Glomerular visceral epithelial cell (primary cell): ENCODE data around the gene TOP3A.
A peak's percentile ranks its signal among the peaks of the same experiment; 100 is the strongest.

Experiments used
- DNase-seq: peaks from one replicate; pipeline ENCODE4 v3.0.0-alpha.2; 2016; ENCODE audit errors: extremely low spot score

TOP3A gene

DNA sequence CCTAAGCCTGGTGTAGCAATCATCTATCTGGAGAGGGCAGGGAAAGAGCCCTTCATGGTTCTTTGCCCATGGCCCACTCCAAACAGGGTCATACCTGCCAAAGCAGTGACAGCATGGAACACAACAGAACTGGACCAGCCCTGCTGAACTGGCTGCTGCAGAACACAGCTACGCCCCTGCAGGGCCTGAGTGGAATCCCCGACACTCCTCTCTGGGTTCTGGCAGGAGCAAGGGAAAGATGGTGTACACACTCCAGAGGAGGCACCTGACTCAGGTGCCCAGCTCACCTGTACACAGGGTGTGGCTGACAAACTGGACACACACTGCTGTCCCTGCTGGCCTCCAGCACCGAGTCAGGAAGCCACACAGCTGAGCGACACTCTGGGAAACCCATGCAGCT is 34.5 kb downstream of the TOP3A start:
- no peak for DNase-seq

DNA sequence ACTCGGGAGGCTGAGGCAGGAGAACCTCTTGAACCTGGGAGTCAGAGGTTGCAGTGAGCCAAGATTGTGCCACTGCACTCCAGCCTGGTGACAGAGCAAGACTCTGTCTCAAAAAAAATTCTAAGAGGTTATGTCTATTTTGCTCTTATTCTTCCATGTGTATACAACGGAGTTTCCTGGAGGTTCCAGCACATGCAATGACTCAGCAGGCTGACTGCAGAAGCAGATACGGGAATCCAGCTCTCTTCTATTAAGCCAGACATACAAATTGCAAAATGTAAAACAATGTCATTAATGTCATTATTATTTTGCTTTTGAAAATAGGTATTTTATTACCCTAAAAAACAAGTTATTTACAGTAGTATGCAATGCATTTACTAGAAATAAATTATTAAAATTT is 35.9 kb downstream of the TOP3A start:
- DNase-seq: no peak

DNA sequence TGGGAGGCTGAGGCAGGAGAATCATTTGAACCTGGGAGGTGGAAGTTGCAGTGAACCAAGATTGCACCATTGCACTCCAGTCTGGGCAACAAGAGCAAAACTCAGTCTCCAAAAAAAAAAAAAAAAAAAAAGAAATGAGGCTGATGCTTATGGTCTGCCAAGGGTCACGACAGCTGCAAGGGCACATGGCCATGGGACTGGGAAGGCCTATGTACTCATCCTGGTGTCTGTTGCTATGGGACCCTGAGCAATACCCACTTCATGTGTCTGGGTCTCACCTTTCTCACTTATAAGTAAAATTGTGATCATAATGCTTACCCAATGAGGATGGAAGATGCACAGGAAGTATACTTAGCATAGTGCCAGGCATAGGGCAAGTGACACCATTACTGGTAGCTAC is 37.7 kb downstream of the TOP3A start:
- DNase-seq: no peak

DNA sequence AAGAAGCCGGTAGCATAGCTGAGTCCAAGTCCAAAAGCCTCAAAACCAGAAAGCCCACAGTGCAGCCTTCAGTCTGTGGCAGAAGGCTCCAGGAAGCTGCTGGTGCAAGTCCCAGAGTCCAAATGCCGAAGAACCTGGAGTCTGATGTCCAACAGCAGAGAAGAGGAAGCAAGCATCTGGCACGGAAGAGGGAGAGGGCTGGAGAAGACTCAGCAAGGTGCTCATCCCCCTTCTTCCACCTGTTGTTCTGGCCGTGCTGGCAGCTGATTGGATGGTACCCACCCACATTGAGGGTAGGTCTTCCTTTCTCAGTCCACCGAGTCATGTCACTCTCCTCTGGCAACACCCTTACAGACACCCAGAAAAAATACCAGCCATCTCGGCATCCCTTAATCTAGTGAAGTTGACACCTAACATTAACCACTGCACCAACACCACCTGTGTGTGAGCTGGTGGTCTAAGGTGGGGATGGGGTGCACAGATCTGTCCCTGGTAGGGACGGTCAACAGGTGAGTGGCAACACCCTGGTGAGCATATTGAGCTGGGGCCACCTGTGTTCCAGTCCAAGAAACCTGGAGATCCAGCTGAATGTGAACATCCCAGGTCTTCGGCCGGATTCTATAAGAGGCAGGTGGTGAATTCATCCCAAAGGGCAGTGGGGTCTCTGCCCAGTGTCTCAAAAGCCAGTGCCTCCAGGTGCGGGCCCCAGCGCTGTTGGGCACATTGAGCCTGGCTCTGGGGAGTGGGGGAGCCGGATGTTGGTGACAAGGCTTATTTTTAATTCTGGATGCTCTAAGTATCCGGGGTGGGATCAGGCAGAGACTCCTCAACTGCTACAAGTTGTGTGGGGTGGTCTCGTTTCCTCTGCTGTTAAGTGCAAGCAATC is 44.5 kb downstream of the TOP3A start:
- no peak for DNase-seq

DNA sequence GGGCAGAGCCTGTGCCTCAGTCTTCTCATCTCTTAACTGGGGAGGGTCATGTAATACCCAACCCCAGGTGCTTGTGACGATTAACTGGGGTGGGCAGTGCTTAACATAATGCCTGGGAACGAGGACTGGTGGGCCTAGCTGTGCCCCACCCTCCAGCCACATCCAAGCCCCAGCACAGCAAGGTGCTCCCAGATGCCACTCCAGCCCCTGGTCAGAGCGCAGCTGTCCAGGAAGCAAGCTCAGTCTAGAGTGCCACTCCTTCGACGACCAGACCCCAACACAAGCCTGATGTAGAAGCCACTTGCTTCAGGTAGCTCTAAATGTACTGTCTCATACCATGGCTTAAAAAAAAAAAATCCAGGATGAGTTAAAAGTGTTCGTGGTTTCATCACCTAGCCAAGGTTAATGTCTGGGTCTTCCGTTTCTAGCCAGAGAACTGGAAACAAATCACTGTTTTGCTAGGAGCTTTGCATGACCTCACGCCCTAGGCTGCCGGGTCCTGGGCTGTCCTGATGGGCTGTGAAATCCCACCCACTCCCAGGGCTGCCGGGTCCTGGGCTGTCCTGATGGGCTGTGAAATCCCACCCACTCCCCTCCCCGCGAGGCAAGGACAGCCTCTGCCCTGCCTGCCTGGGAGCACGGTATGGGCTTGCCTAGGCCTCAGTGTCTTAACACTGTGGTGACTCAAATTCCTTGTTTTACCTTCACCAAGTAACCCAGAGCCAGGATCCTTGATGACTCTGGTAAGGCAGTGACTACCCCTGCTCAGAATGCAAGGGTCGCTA is 46.7 kb downstream of the TOP3A start:
- peak; percentile 58 for DNase-seq

DNA sequence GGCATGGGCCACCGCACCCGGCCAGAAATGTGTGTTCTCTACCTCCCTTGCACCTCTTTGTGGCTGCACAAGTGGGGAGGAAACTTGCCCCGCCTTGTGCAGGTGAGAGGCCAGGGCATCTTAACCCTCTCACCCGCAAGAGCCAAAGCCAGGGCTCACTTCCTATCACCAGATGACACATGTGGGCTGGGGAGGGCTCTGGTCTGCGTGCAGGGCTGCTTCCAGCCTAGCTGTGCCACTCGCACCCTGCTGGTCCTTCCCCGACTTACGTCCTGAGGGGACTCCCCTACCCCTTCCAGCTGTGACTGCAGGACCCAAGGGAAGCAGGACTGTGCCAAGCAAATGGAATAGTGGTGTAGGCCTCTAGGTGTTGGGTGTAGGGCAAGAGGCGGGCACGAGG is 47.4 kb downstream of the TOP3A start:
- DNase-seq: no peak

DNA sequence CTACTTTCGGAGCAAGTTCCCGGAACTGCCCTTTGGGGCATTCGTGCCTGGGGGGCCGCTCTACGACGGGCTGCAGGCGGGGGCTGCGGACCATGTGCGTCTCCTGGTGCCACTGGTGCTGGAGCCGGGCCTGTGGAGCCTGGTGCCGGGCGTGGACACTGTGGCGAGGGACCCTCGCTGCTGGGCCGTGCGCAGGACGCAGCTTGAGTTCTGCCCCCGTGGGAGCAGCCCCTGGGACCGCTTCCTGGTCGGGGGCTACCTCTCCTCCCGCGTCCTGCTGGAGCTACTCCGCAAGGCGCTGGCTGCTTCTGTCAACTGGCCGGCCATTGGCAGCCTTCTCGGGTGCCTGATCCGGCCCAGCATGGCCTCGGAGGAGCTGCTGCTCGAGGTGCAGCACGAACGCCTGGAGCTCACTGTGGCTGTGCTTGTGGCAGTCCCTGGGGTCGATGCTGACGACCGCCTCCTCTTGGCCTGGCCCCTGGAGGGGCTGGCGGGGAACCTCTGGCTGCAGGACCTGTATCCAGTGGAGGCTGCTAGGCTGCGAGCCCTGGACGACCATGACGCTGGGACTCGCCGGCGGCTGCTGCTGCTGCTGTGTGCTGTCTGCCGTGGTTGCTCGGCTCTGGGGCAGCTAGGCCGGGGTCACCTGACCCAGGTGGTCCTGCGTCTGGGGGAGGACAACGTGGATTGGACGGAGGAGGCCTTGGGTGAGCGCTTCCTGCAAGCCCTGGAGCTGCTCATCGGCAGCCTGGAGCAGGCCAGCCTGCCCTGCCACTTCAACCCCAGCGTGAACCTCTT is 50.7 kb downstream of the TOP3A start:
- no peak for DNase-seq

DNA sequence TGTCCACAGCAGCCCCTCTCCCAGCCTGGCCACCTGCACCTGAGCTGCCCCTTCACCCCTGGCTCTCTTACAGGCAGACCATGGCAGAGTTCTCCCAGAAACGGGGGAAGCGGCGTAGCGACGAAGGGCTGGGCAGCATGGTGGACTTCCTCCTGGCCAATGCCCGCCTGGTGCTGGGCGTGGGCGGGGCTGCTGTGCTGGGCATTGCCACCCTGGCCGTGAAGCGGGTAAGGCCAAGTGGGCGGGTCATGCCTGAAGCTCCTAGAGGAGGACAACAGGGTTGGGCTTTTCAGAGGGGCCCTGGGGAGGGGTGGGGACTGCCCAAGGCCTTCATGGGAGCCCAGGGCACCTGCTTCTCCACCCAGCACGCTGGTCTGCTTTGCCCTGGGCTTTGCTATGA is 52.2 kb downstream of the TOP3A start:
- no peak for DNase-seq

DNA sequence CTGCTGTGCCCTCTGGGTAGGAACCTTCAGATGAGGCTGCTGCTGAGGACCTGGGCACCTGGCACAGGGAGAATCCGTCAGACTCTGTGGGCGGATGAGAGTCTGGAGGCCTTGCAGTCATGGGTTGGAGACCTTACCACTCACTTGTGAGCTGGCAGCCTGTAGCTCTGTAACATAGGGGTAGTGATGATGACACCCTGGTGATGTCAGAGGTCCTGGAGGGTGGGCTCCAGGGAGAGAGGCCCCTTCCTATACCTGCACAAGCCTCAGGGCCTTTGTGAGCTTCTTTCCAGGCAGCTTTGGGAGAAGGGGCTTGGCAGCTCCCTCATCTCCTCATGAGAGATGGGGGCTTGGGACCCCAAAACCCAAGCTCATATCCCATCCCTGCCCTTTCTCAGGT is 52.7 kb downstream of the TOP3A start:
- DNase-seq: no peak

DNA sequence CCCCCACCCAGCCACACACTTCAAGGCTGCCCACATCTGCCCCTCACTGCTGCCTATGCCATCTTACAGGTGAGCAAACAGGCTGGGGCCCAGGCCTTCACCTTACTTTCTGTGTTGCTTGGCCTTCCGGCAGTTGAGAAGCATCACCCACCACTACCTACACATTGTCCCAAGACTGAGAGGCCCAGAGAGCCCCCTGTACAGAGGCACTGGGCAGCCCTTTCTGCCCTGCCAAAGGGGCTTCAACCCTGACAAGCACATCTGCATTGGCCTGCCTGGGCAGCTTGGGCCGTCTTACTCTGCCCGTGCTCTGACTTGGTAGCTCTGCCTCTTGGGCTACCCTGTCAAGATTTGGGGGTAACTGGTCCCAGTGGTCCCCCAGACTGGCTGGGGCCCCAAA is 53.1 kb downstream of the TOP3A start:
- DNase-seq: no peak

DNA sequence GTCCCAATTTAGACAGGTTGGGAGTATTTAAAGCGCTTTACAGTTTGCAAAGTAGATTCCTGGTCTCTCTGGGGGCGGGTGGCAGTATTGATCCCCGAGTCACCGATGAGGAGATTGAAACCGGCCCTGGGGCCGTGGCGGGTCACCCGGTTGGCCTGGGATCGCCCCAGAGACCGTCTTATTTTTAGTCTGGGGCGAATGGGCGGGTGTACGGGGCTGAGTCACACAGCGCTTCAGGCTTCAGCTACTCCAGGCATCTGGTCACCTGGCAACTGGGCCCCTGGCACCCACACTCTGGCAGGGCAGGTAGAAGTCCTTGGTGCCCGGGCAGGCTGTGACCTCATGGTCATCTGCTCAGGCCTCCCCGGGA is 53.7 kb downstream of the TOP3A start:
- peak; percentile 87 for DNase-seq

DNA sequence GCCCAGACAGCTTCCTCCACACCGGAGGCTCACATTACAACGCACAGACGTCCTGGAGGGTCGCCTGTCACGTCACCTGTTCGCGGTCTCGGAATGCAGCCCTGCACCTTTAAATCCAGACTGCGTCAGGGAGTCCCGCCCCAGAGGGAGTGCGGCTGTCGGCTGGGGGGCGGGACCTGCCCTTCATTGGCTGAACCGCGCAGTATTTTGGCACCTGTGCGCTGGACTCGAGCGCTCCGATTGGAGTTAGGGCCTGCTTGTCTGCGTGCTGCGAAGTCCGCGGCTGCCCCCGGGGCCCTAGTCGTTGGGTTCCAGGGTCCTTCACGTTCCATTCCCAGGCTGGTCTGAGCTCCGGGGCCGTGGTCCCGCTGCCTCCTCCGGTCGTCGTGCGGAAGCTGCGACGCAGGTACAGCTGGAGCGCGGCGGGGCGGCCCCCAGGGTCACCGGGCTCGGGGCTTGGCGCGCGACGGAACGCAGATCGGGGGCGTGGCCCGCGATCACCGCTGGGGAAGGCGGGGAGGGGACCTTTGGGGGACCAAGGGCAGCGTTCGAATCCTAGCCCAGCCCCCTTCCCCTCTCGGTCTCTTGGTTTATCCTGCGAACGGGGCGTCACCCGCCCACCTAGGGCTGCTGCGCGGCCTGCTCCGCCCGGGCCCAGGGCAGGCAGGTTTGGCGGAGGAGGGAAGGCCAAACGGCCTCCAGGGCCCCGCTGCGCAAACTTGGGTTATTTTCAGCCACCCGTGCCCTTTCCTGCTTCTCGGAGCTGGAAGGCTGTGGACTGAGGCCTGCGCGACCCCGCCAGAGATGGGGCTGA is 54.3 kb downstream of the TOP3A start, which contains the start of gene MIEF2:
Gene MIEF2, plus strand, starts transcription at position 331 of the 814 bp plus-strand sequence. CDS start 2,059 bp downstream, outside the sequence.
- peak; percentile 95 for DNase-seq

DNA sequence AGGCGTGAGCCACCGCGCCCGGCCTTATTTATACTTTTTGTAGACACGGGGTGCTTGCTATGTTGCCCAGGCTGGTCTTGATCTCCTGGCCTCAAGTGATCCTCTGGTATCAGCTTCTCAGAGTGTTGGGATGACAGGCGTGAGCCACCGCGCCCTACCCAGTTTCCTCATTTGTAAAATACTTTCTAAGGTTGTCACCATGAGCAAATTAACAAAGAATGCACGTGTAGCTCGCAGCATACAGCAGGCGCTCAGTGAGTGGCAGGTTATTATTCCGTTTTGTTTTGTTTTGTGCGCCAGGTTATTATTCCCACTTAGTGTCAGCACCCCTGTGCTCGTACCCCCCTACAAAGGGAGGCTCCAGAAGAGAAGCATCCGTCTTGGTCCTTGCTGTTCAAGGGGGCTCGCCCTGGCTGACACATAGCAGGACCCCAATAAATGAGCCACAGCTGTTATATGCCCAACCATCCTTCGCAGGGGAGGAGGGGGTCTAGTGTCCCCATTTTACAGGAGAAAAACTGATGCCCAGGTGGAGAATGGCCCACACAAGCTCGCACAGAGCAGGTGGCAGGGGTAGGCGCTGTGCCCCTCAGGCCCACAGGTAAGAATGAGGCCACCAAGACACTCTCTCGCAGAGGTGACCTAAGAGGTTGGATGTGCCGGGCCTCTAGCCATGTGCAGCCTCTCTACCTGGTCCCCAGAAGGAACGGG is 55.0 kb downstream of the TOP3A start:
- peak; percentile 60 for DNase-seq

DNA sequence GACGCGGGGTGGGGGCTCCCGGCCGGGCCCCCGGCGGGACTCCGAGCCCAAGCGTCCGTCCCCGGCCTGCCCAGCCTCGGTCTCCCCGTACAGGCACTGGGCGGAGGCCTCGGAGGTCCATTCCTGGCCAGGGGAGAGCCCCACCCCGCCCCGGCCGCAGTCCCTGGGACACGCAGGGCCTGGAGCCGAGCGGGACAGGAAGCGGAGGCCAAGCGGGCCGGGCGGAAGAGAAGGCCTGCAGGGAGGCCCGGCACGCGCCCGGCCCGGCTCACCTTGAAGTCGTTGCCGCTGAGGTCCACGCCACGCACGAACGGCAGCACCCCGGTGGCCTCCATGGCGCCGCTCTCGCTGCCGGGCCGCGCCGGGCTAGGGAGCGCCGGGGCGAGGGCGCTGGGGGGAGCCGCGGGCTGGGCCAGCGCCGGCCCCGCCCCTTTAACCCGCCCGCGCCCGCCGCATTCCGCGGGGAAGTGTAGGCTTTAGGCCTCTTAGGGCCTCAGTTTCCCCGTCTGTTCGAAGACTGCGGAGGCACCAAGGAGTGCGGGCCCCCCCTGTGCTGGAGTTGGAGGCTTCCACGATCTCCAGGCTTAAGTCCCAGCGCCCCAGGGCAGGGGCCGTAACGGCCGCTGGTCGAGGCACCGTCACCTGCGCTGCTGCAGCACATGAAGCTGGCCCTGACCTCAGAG is 56.3 kb downstream of the TOP3A start, which contains the start of gene FLII:
Gene FLII, minus strand, starts transcription at position 383 of the 683 bp plus-strand sequence. Its CDS starts 48 bp downstream, at position 335.
- DNase-seq: peak; percentile 34

DNA sequence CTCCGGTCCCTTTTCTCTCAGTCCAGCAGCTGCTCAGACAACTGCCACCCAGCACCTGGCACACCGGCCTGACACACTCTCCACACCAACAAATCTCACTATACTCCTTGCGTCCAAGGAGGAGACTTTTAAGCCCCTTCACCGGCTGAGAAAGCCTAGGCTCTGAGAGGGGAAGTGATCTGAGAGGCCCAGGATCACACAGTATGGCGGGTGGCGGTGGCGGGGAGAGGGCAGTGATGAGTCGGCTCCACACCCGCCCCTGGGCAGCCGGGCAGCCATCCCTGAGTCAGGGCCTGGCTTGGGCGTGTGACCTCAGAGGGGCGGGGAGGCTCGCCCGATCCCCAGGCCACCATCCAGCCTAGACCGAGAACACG is 56.8 kb downstream of the TOP3A start:
- peak; percentile 82 for DNase-seq

DNA sequence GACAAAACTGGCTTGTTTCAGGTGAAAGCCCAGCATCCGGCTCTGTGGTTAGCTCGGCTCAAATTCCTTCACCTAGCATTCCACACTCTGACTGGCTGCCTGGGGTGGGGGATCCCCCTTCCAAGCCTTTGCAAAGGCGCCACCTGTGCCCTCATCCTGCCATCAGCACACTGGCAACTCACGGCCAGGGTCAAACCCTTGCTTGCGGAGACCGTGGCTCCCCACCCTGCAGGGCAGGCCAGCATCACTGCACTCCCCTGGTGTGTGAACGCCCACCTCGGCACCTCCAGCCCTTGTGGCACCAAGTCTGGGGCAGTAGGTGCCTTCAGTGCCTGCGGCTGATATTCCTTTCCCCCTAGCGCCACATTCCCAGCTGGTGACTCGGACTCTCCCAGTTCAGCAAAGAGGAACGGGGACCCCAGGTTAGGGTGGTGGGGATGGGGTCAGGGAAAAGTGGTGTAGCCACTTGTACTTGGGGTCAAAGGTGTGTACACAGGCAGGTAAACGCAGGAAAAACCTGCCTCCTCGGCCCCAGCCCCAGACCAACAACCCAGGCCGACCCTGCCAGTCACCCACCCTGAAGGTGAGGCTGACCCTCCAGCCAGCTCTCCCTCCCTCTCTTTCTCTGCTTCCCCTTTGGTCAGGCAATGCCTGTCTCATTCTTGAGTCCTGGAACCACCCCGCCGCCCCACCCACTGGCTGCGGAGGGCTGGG is 57.4 kb downstream of the TOP3A start:
- peak; percentile 70 for DNase-seq

DNA sequence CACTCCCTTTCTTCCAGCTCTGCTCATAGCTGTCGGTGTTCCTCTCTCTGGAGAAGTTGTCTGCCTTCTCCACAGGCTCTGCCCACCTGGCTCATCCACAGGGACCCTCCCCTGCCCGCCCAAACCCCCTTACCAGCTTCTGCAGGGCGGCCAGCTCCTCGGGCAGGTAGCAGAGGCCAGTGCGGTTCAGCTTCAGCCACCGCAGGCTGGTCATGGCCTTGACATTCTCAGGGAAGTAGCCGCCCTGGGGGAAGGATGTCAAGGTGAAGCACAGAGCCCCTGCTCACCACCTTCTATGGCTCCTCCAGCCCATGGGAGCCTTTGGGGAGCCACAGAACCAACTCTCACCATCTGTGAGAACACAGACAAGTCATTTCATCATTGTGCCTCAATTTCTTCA is 58.0 kb downstream of the TOP3A start:
- no peak for DNase-seq

DNA sequence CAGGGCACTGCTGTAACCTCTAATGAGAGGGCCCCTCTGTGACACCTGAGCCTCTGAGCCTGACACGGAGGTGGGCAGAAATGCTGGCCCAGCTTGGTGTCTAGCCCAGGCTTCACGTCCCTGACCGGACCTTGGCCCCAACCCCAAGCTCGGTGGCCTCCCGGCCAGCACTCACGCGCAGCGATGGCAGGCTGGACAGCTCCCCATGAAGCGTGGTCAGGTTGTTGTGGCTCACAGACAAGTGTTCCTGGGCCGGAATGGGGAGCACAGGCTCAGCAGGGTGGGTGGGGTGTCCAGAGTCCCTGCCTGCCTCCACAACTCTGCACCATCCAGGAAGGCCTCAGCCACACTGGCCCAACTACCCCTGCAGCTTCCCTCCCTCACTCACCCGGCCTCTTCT is 58.4 kb downstream of the TOP3A start:
- no peak for DNase-seq
